Caco-2 (cell line): ENCODE data around the gene KIF6. TPM values are rescaled to one million over a fixed set of nuclear protein-coding genes. Genes with fewer than 3 reads are reported as not detected.

ENCODE experiments used
- BruUV-seq: library from RNA; stranded (reverse); fragments of 400-500 nt; replicated peaks from 2 replicates; lab custom pipeline; 2021; lab: Mats Ljungman, UMichigan
- CTCF ChIA-PET: fragments of 300-600 bp; sonication (Branson Sonifier 250); formaldehyde crosslinking; loops from one replicate; lab custom pipeline; 2022; ENCODE audit warnings: antibody characterized with exemption; lab: Charles Lee
- POLR2A ChIA-PET: fragments of 300-600 bp; sonication (Branson Sonifier 250); formaldehyde crosslinking; loops from one replicate; lab custom pipeline; 2022; ENCODE audit warnings: antibody characterized with exemption; lab: Charles Lee
- DNase-seq, 2 experiments: peaks; one replicate each; pipeline versions ENCODE4 v3.0.0 to v3.0.0-alpha.2; 2020 to 2022
- H3K27me3 ChIP-seq: replicated peaks from 2 replicates; pipeline ENCODE4 v1.6.0; 2011; ENCODE audit warnings: low read length; ENCODE audit not compliant: control insufficient read depth, insufficient read depth
- H3K36me3 ChIP-seq: 2 replicates; pipeline ENCODE4 v1.5.1; 2011; ENCODE audit warnings: low read length; ENCODE audit not compliant: control insufficient read depth, insufficient read depth
- H3K4me1 ChIP-seq: fragments of 250-450 bp; sonication (Bioruptor Pico); 2 replicates; pipeline ENCODE4 v1.5.1; 2020; ENCODE audit warnings: mild to moderate bottlenecking
- H3K4me3 ChIP-seq: 2 replicates; pipeline ENCODE4 v1.5.1; 2011; ENCODE audit warnings: low read depth, mild to moderate bottlenecking, control low read depth, low read length
- H3K9me3 ChIP-seq: fragments of 250-450 bp; sonication (Bioruptor Pico); 2 replicates; pipeline ENCODE4 v1.5.1; 2020; ENCODE audit warnings: mild to moderate bottlenecking, moderate library complexity
- H3K27ac Mint-ChIP-seq: one replicate; pipeline ENCODE4 v1.8.0; 2022; ENCODE audit warnings: mixed read lengths; ENCODE audit not compliant: unreplicated experiment
- H3K27me3 Mint-ChIP-seq: one replicate; pipeline ENCODE4 v1.8.0; 2022; ENCODE audit warnings: mixed read lengths; ENCODE audit not compliant: insufficient read depth, unreplicated experiment
- H3K36me3 Mint-ChIP-seq: one replicate; pipeline ENCODE4 v1.8.0; 2022; ENCODE audit warnings: mild to moderate bottlenecking, mixed read lengths; ENCODE audit not compliant: insufficient read depth, unreplicated experiment
- H3K4me1 Mint-ChIP-seq: one replicate; pipeline ENCODE4 v1.8.0; 2022; ENCODE audit warnings: low read depth, mixed read lengths; ENCODE audit not compliant: unreplicated experiment
- H3K4me3 Mint-ChIP-seq: one replicate; pipeline ENCODE4 v1.8.0; 2022; ENCODE audit warnings: mild to moderate bottlenecking, moderate library complexity, mixed read lengths; ENCODE audit not compliant: unreplicated experiment
- H3K9me3 Mint-ChIP-seq: one replicate; pipeline ENCODE4 v1.8.0; 2022; ENCODE audit warnings: mixed read lengths; ENCODE audit not compliant: unreplicated experiment
- intact Hi-C: fragments of 100-400 bp; cut with micrococcal nuclease; formaldehyde crosslinking; loops from one replicate; pipeline ENCODE4 v1.10.0; 2022; ENCODE audit not compliant: unreplicated experiment
- total RNA-seq: library from RNA; stranded (reverse); gene quantifications from 2 replicates; pipeline ENCODE4 v1.2.3, GENCODE V29; 2022
- TF ChIP-seq, protein P1 (sequence below), 2 experiments: fragments of 200-600 bp in 1 of 2; IDR thresholded peaks; 1 replicate in 1 of 2; 2 replicates in 1 of 2; pipeline versions ENCODE4 v1.5.1 to v1.8.0; 2011 to 2022; ENCODE audit warnings: antibody characterized with exemption in 1 of 2, control low read depth in 1 of 2, inconsistent platforms in 1 of 2, low read depth in 1 of 2, low read length in 1 of 2, mild to moderate bottlenecking in 1 of 2, moderate library complexity in 1 of 2; ENCODE audit not compliant: insufficient read depth in 1 of 2, severe bottlenecking in 1 of 2, unreplicated experiment in 1 of 2

KIF6 gene
- total RNA-seq, 1 experiment from 2014 or later = not detected

GRCh38 chr6:39424831-39425230 lies 300.4 kb downstream of the KIF6 start:
- Mint-ChIP-seq H3K27ac (no peak overlapping the region), H3K4me1 (no peaks in the 10 kb centered on the region), H3K27me3 (peaks cover 7% of the 10 kb centered on the region), H3K36me3 (no peaks in the 10 kb centered on the region), H3K4me3 (no peak overlapping the region), H3K9me3 (no peaks in the 10 kb centered on the region)
- ChIA-PET CTCF (no interaction called here), POLR2A (no interaction called here)
- H3K36me3 ChIP-seq = no peaks in the 10 kb centered on the region
- H3K4me3 ChIP-seq = no peak overlapping the region
- no TSS peak for BruUV-seq
- H3K9me3 ChIP-seq = no peaks in the 10 kb centered on the region
- TF ChIP-seq, protein P1, sequence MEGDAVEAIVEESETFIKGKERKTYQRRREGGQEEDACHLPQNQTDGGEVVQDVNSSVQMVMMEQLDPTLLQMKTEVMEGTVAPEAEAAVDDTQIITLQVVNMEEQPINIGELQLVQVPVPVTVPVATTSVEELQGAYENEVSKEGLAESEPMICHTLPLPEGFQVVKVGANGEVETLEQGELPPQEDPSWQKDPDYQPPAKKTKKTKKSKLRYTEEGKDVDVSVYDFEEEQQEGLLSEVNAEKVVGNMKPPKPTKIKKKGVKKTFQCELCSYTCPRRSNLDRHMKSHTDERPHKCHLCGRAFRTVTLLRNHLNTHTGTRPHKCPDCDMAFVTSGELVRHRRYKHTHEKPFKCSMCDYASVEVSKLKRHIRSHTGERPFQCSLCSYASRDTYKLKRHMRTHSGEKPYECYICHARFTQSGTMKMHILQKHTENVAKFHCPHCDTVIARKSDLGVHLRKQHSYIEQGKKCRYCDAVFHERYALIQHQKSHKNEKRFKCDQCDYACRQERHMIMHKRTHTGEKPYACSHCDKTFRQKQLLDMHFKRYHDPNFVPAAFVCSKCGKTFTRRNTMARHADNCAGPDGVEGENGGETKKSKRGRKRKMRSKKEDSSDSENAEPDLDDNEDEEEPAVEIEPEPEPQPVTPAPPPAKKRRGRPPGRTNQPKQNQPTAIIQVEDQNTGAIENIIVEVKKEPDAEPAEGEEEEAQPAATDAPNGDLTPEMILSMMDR (IDR thresholded peaks at IDR 0.05; ENCODE audit: insufficient read depth in 1 of 2, low read depth in 1 of 2, low read length in 1 of 2, severe bottlenecking in 1 of 2, unreplicated experiment in 1 of 2) = no peak
- intact Hi-C loops = no loop called here
- no peak for DNase-seq
- H3K27me3 ChIP-seq = no peaks in the 10 kb centered on the region
- no peaks in the 10 kb centered on the region for H3K4me1 ChIP-seq

GRCh38 chr6:39422238-39422637 lies 303.0 kb downstream of the KIF6 start:
- Histone ChIP-seq H3K9me3 (no peaks in the 10 kb centered on the region), H3K4me3 (no peak overlapping the region), H3K27me3 (no peaks in the 10 kb centered on the region), H3K36me3 (no peaks in the 10 kb centered on the region), H3K4me1 (no peaks in the 10 kb centered on the region)
- TF ChIP-seq, protein P1 (IDR thresholded peaks at IDR 0.05; ENCODE audit: insufficient read depth in 1 of 2, low read depth in 1 of 2, low read length in 1 of 2, severe bottlenecking in 1 of 2, unreplicated experiment in 1 of 2) = no peak
- intact Hi-C loops = no loop called here
- Mint-ChIP-seq H3K36me3 (no peaks in the 10 kb centered on the region), H3K4me3 (no peak overlapping the region), H3K9me3 (no peaks in the 10 kb centered on the region), H3K27ac (no peak overlapping the region), H3K4me1 (no peaks in the 10 kb centered on the region), H3K27me3 (peaks cover 7% of the 10 kb centered on the region)
- ChIA-PET CTCF (no interaction called here), POLR2A (no interaction called here)
- no peak for DNase-seq
- BruUV-seq = no TSS peak

DNA sequence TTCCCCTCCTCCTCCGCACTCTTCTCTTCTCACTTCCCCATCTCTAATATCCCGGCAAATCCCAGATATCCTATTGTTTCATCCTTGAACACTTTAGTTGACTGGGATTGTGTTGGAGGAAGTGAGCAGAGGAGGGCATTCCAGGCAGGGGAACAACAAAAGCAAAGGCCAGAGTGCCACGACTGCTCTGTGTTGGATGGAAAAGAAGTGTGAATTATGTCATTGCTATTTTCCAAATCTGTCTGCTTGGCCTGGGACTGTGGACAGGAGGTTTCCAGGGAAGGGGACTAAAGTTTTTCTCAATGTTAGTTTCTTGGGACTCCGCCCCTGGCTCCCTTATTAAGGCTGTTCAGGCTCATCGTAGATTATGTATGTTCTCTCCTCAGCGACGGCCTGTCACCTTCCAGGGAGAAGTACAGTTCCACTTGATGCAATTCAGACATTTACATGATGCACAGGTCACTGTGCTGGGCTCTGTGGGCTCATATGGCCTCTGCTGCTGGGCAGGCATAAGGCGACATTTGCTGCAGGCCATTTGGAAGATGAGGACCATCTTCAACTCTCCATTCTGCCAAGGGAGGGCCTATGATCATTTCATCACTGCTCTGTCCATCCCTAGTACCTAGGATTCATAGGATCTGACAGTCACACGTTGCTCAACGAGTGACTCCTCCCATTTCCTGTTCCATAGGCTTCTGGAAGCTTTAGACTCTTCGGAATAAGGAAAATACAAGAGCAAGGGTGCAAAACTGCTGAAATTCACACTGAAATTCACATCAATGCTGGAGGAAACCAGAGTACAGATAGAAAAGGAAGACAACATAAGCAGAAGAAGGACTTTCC lies 303.6 kb downstream of the KIF6 start:
- H3K36me3 Mint-ChIP-seq = no peaks in the 10 kb centered on the region
- no peaks in the 10 kb centered on the region for H3K9me3 ChIP-seq
- TF ChIP-seq, protein P1 (IDR thresholded peaks at IDR 0.05; ENCODE audit: insufficient read depth in 1 of 2, low read depth in 1 of 2, low read length in 1 of 2, severe bottlenecking in 1 of 2, unreplicated experiment in 1 of 2) = no peak
- intact Hi-C loops = no loop called here
- H3K36me3 ChIP-seq = no peaks in the 10 kb centered on the region
- no TSS peak for BruUV-seq
- no peak for DNase-seq
- no peaks in the 10 kb centered on the region for H3K4me1 ChIP-seq
- ChIA-PET CTCF (no interaction called here), POLR2A (no interaction called here)
- no peaks in the 10 kb centered on the region for H3K4me1 Mint-ChIP-seq
- H3K27ac Mint-ChIP-seq = no peak overlapping the region
- H3K9me3 Mint-ChIP-seq = no peaks in the 10 kb centered on the region
- H3K27me3 Mint-ChIP-seq = peaks cover 7% of the 10 kb centered on the region
- no peak overlapping the region for H3K4me3 ChIP-seq
- no peaks in the 10 kb centered on the region for H3K27me3 ChIP-seq
- no peak overlapping the region for H3K4me3 Mint-ChIP-seq
